HCT116 (cell line): ENCODE data around the gene RAB4B. TPM values are rescaled to one million over a fixed set of nuclear protein-coding genes. Genes with fewer than 3 reads are reported as not detected.

Experiments
- ATAC-seq: fragments of 200-7000 bp; cut with Tn5 transposase; 2 replicates; pipeline ENCODE4 v1.9.1; 2020; ENCODE audit warnings: mild to moderate bottlenecking, moderate library complexity
- BruUV-seq: library from RNA; stranded (reverse); fragments of 400-500 nt; replicated peaks from 2 replicates; lab custom pipeline; 2021; lab: Mats Ljungman, UMichigan
- CTCF ChIA-PET: fragments of 300-600 bp; sonication (Branson Sonifier 250); formaldehyde crosslinking; loops from one replicate; lab custom pipeline; 2021; ENCODE audit warnings: antibody characterized with exemption; lab: Charles Lee
- POLR2A ChIA-PET: fragments of 300-600, 350-600 bp; sonication (Branson Sonifier 250); formaldehyde crosslinking; loops from one replicate; lab custom pipeline; 2021; ENCODE audit warnings: antibody characterized with exemption; lab: Charles Lee
- RAD21 ChIA-PET, 2 experiments: fragments of 300-600 bp; sonication (Branson Sonifier 250); formaldehyde crosslinking; loops; one replicate each; lab custom pipeline; 2023; ENCODE audit warnings: low total read pairs in 2 of 2; ENCODE audit not compliant: uncharacterized antibody in 2 of 2, unreplicated experiment in 2 of 2, low non-redundant PET in 1 of 2; lab: Charles Lee
- DNase-seq: peaks from one replicate; pipeline ENCODE4 v3.0.0-alpha.2; 2010; ENCODE audit warnings: low read depth, low spot score
- H2AFZ ChIP-seq: fragments of 200-600 bp; shearing (Covaris generic), sonication (generic); 2 replicates; pipeline ENCODE4 v1.6.1; 2017; ENCODE audit warnings: low read depth, mixed run types, mixed read lengths, antibody characterized with exemption, low read length; ENCODE audit not compliant: poor library complexity, severe bottlenecking
- H3K27ac ChIP-seq: 2 replicates; pipeline ENCODE4 v1.5.1; 2012; ENCODE audit warnings: low read depth, low read length
- H3K27me3 ChIP-seq: fragments of 200-600 bp; sonication (generic); 2 replicates; pipeline ENCODE4 v1.6.1; 2016; ENCODE audit warnings: mixed run types, low read length, mixed read lengths; ENCODE audit not compliant: insufficient read depth
- H3K36me3 ChIP-seq, 2 experiments: fragments of 200-500 bp in 1 of 2; fragments of 200-600 bp in 1 of 2; sonication (Bioruptor generic) in 1 of 2; sonication (generic) in 1 of 2; 2 replicates each; pipeline versions ENCODE4 v1.5.1 to v1.6.1; 2014 to 2016; ENCODE audit warnings: low read length in 2 of 2, inconsistent platforms in 1 of 2, mixed read lengths in 1 of 2, mixed run types in 1 of 2; ENCODE audit not compliant: insufficient read depth in 2 of 2, control insufficient read depth in 1 of 2
- H3K4me1 ChIP-seq, 2 experiments: fragments of 200-600 bp in 1 of 2; sonication (generic) in 1 of 2; 2 replicates each; pipeline versions ENCODE4 v1.5.1 to v1.6.1; 2012 to 2017; ENCODE audit warnings: low read length in 2 of 2, inconsistent platforms in 1 of 2, mild to moderate bottlenecking in 1 of 2, mixed read lengths in 1 of 2, mixed run types in 1 of 2, moderate library complexity in 1 of 2; ENCODE audit not compliant: insufficient read depth in 2 of 2, control insufficient read depth in 1 of 2
- H3K4me2 ChIP-seq: fragments of 200-600 bp; sonication (generic); 2 replicates; pipeline ENCODE4 v1.6.1; 2017; ENCODE audit warnings: mixed run types, low read length, mixed read lengths
- H3K4me3 ChIP-seq, 2 experiments: fragments of 200-600 bp in 1 of 2; sonication (generic) in 1 of 2; replicated peaks in 1 of 2; 2 replicates each; pipeline ENCODE4 v1.5.1; 2011 to 2016; ENCODE audit warnings: low read length in 2 of 2, control low read depth in 1 of 2, low read depth in 1 of 2, mild to moderate bottlenecking in 1 of 2, mixed read lengths in 1 of 2, mixed run types in 1 of 2
- H3K79me2 ChIP-seq: fragments of 200-600 bp; sonication (generic); 2 replicates; pipeline ENCODE4 v1.6.1; 2017; ENCODE audit warnings: mild to moderate bottlenecking, mixed run types, low read length, moderate library complexity, mixed read lengths; ENCODE audit not compliant: insufficient read depth
- H3K9ac ChIP-seq: fragments of 200-600 bp; sonication (generic); 2 replicates; pipeline ENCODE4 v1.6.1; 2016; ENCODE audit warnings: low read length, mixed read lengths
- H3K9me2 ChIP-seq: fragments of 200-600 bp; sonication (generic), shearing (Covaris generic); 2 replicates; pipeline ENCODE4 v1.6.1; 2017; ENCODE audit warnings: mixed run types, mild to moderate bottlenecking, moderate library complexity; ENCODE audit not compliant: insufficient read depth
- H3K9me3 ChIP-seq, 2 experiments: fragments of 200-500 bp in 1 of 2; fragments of 200-600 bp in 1 of 2; sonication (Bioruptor generic) in 1 of 2; sonication (generic) in 1 of 2; 2 replicates each; pipeline ENCODE4 v1.6.1; 2014 to 2017; ENCODE audit warnings: low read length in 2 of 2, mixed read lengths in 2 of 2, inconsistent platforms in 1 of 2, low read depth in 1 of 2, mild to moderate bottlenecking in 1 of 2, mixed run types in 1 of 2, moderate library complexity in 1 of 2; ENCODE audit not compliant: control insufficient read depth in 1 of 2, insufficient read depth in 1 of 2
- H4K20me1 ChIP-seq: fragments of 200-600 bp; sonication (generic), shearing (Covaris generic); 2 replicates; pipeline ENCODE4 v1.6.1; 2017; ENCODE audit warnings: mixed run types, mild to moderate bottlenecking, moderate library complexity; ENCODE audit not compliant: insufficient read depth
- CEBPB ChIP-seq: IDR thresholded peaks from 2 replicates; pipeline ENCODE4 v1.6.1; 2012; ENCODE audit warnings: low read depth
- intact Hi-C: fragments of 100-400 bp; cut with micrococcal nuclease; formaldehyde crosslinking; loops from 2 replicates; pipeline ENCODE4 v1.10.0; 2022
- total RNA-seq: library from RNA; stranded (reverse); gene quantifications from one replicate; pipeline ENCODE4 v1.2.1, GENCODE V29; 2021; ENCODE audit not compliant: unreplicated experiment
- TF ChIP-seq, protein P1 (sequence below), 3 experiments: fragments of 200-600 bp in 1 of 3; sonication (generic) in 1 of 3; IDR thresholded peaks in 2 of 3; conservative IDR thresholded peaks in 1 of 3; 2 replicates each; pipeline ENCODE4 v1.5.1; 2012 to 2017; ENCODE audit warnings: low read depth in 2 of 3, low read length in 2 of 3, antibody characterized with exemption in 1 of 3, borderline replicate concordance in 1 of 3, control low read depth in 1 of 3, mild to moderate bottlenecking in 1 of 3, mixed read lengths in 1 of 3, mixed run types in 1 of 3, moderate library complexity in 1 of 3; ENCODE audit not compliant: insufficient read depth in 1 of 3

RAB4B gene
- total RNA-seq, 1 experiment from 2014 or later: 18.7 TPM

DNA sequence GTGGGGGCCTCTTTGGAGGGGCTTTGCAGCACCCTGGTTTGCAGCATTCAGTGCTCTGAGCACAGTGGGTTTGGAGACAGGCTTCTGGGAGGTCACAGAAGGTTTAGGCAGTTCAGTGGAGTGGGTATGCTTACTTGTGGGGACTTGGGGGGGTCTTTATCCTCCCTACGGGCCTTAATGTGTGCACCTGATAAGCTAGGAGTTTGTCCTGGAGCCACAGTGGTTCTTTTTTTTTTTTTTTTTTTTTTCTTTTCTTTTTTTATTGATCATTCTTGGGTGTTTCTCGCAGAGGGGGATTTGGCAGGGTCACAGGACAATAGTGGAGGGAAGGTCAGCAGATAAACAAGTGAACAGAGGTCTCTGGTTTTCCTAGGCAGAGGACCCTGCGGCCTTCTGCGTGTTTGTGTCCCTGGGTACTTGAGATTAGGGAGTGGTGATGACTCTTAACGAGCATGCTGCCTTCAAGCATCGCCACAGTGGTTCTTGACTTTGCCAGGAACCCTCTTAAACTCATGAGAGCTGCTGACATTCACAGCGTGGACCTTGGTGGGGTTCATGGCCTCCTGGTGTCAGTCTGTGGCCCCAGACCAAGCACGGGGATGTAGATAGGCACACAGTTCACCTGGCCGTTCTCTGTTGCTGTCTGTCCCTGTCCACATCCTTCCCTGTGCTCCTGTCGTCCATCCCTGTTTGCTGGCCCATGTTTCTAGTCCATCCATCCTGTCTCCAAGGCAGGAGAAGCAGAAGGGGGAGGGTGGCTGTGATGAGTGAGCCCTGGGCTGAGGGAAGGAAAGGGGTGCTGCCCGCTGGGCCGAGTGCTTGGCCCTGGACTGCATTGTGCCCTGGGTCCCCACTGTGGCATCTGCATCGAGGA is 23.6 kb downstream of the RAB4B start:
- no peak overlapping the region for H3K4me3 ChIP-seq
- peaks cover 10 to 23% of the 10 kb centered on the region in 2 experiments; a peak in 3 of 4 replicates for H3K36me3 ChIP-seq
- POLR2A ChIA-PET: no interaction called here
- intact Hi-C loops: no loop called here
- no peak for ATAC-seq
- CTCF ChIA-PET: no interaction called here
- H3K9ac ChIP-seq: 0 out of 2 replicates have a peak overlapping the region, but pooled peaks have one; percentile 6
- DNase-seq: no peak
- RAD21 ChIA-PET: no interaction called here
- H4K20me1 ChIP-seq: no peaks in the 10 kb centered on the region
- peaks cover 73% of the 10 kb centered on the region for H3K79me2 ChIP-seq
- no peaks in the 10 kb centered on the region for H3K27me3 ChIP-seq
- TF ChIP-seq, protein P1, sequence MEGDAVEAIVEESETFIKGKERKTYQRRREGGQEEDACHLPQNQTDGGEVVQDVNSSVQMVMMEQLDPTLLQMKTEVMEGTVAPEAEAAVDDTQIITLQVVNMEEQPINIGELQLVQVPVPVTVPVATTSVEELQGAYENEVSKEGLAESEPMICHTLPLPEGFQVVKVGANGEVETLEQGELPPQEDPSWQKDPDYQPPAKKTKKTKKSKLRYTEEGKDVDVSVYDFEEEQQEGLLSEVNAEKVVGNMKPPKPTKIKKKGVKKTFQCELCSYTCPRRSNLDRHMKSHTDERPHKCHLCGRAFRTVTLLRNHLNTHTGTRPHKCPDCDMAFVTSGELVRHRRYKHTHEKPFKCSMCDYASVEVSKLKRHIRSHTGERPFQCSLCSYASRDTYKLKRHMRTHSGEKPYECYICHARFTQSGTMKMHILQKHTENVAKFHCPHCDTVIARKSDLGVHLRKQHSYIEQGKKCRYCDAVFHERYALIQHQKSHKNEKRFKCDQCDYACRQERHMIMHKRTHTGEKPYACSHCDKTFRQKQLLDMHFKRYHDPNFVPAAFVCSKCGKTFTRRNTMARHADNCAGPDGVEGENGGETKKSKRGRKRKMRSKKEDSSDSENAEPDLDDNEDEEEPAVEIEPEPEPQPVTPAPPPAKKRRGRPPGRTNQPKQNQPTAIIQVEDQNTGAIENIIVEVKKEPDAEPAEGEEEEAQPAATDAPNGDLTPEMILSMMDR (IDR thresholded peaks at IDR 0.05 in 2 of 3, conservative IDR thresholded peaks at IDR 0.05 in 1 of 3; ENCODE audit: borderline replicate concordance in 1 of 3, insufficient read depth in 1 of 3, low read depth in 2 of 3, low read length in 2 of 3): no peak
- TF ChIP-seq CEBPB: no peak
- TSS peak; percentile 62 for BruUV-seq
- H3K9me3 ChIP-seq: no peaks in the 10 kb centered on the region
- peaks cover 14 to 62% of the 10 kb centered on the region in 2 experiments for H3K4me1 ChIP-seq
- H3K27ac ChIP-seq: peak overlapping the region; percentile 11; the same call in 1 of the 2 replicates
- 0 out of 2 replicates have a peak overlapping the region, but pooled peaks have one; percentile 7 for H3K4me2 ChIP-seq
- no peaks in the 10 kb centered on the region for H3K9me2 ChIP-seq
- no peak overlapping the region for H2AFZ ChIP-seq
